22Rv1 (cell line): ENCODE data around the gene WNK2.

Experiments used
- CTCF ChIP-seq: fragments of 450-650 bp; IDR thresholded peaks from 2 replicates; pipeline ENCODE4 v1.5.1; 2017; ENCODE audit warnings: mild to moderate bottlenecking
- ZFX ChIP-seq: fragments of 450-650 bp; IDR thresholded peaks from 2 replicates; pipeline ENCODE4 v1.6.1; 2017; ENCODE audit warnings: antibody characterized with exemption, borderline replicate concordance

GRCh38 chr9:93222890-93223259 lies 38.9 kb downstream of the WNK2 start:
- no peak for TF ChIP-seq ZFX
- no peak for TF ChIP-seq CTCF
